H1 (cell line): ENCODE data around the gene OBP2B. TPM values are rescaled to one million over a fixed set of nuclear protein-coding genes. Genes with fewer than 3 reads are reported as not detected.

ENCODE experiments used
- CTCF ChIA-PET: fragments of 300-600 bp; sonication (Branson Sonifier 250); formaldehyde crosslinking; loops from one replicate; lab custom pipeline; 2021; ENCODE audit not compliant: partially characterized antibody; lab: Charles Lee
- POLR2A ChIA-PET: fragments of 300-600 bp; sonication (Branson Sonifier 250); formaldehyde crosslinking; loops from one replicate; lab custom pipeline; 2021; ENCODE audit warnings: inconsistent platforms; ENCODE audit not compliant: partially characterized antibody; lab: Charles Lee
- DNase-seq, 2 experiments: peaks; one replicate each; pipeline versions ENCODE4 v3.0.0 to v3.0.0-alpha.2; 2010 to 2022; ENCODE audit warnings: low spot score in 2 of 2, low read depth in 1 of 2, mixed read lengths in 1 of 2
- FAIRE-seq: peaks from 2 replicates; lab custom pipeline; 2011; peaks lifted over from hg19 to GRCh38; lab: Jason Lieb, UNC
- H2AFZ ChIP-seq: 2 replicates; pipeline ENCODE4 v1.8.1; 2012; ENCODE audit warnings: low read length, inconsistent platforms
- H2AK5ac ChIP-seq: 2 replicates; pipeline ENCODE4 v1.6.1; 2013; ENCODE audit warnings: low read depth, low read length
- H2BK120ac ChIP-seq: replicated peaks from 2 replicates; pipeline ENCODE3; 2013; ENCODE audit warnings: low read depth, low read length, inconsistent platforms
- H2BK12ac ChIP-seq: 2 replicates; pipeline ENCODE4 v1.6.1; 2013; ENCODE audit warnings: low read depth, low read length
- H2BK15ac ChIP-seq: 2 replicates; pipeline ENCODE4 v1.6.1; 2013; ENCODE audit warnings: low read length
- H2BK20ac ChIP-seq: 2 replicates; pipeline ENCODE4 v1.6.1; 2013; ENCODE audit warnings: low read length
- H2BK5ac ChIP-seq: 2 replicates; pipeline ENCODE4 v1.6.1; 2013; ENCODE audit warnings: low read depth, low read length
- H3K14ac ChIP-seq: 2 replicates; pipeline ENCODE4 v1.6.1; 2013; ENCODE audit warnings: inconsistent platforms; ENCODE audit not compliant: insufficient read length
- H3K18ac ChIP-seq: 2 replicates; pipeline ENCODE4 v1.6.1; 2013; ENCODE audit warnings: low read length; ENCODE audit errors: extremely low read depth
- H3K23ac ChIP-seq: 2 replicates; pipeline ENCODE4 v1.6.1; 2013; ENCODE audit warnings: inconsistent platforms; ENCODE audit not compliant: insufficient read length
- H3K23me2 ChIP-seq: 2 replicates; pipeline ENCODE4 v1.6.1; 2013; ENCODE audit warnings: low read depth, low read length
- H3K27ac ChIP-seq: 2 replicates; pipeline ENCODE4 v1.6.1; 2011; ENCODE audit warnings: low read depth, low read length, inconsistent platforms
- H3K27me3 ChIP-seq, 4 experiments: replicated peaks in 1 of 4; 1 replicate in 1 of 4; 2 replicates in 3 of 4; pipeline versions ENCODE4 v1.6.1 to v1.8.1; 2011 to 2013; ENCODE audit warnings: low read length in 3 of 4, mild to moderate bottlenecking in 3 of 4, inconsistent platforms in 2 of 4, mixed read lengths in 2 of 4, moderate library complexity in 1 of 4; ENCODE audit not compliant: control insufficient read depth in 3 of 4, insufficient read depth in 3 of 4; ENCODE audit errors: extremely low read depth in 1 of 4
- H3K36me3 ChIP-seq, 4 experiments: 2 replicates each; pipeline versions ENCODE4 v1.6.1 to v1.8.1; 2011 to 2013; ENCODE audit warnings: mild to moderate bottlenecking in 4 of 4, low read length in 3 of 4, moderate library complexity in 2 of 4, control low read depth in 1 of 4, inconsistent platforms in 1 of 4; ENCODE audit not compliant: insufficient read depth in 4 of 4, control insufficient read depth in 2 of 4
- H3K4ac ChIP-seq: replicated peaks from 2 replicates; pipeline ENCODE3; 2013; ENCODE audit warnings: low read length, low read depth, mixed read lengths, inconsistent platforms; ENCODE audit not compliant: insufficient read length
- H3K4me1 ChIP-seq, 4 experiments: replicated peaks in 1 of 4; 1 replicate in 1 of 4; 2 replicates in 3 of 4; pipeline versions ENCODE4 v1.6.1 to v1.8.1; 2011 to 2013; ENCODE audit warnings: low read length in 3 of 4, inconsistent platforms in 2 of 4, mixed read lengths in 1 of 4; ENCODE audit not compliant: insufficient read depth in 4 of 4, control insufficient read depth in 3 of 4
- H3K4me2 ChIP-seq, 2 experiments: 2 replicates each; pipeline versions ENCODE4 v1.6.1 to v1.8.1; 2011 to 2013; ENCODE audit warnings: low read depth in 2 of 2, low read length in 2 of 2, control low read depth in 1 of 2, inconsistent platforms in 1 of 2, mild to moderate bottlenecking in 1 of 2; ENCODE audit not compliant: insufficient read depth in 1 of 2
- H3K4me3 ChIP-seq, 4 experiments: fragments of 200-600, 300-600 bp in 1 of 4; sonication (generic), shearing (Covaris generic), sonication (Bioruptor Twin) in 1 of 4; 2 replicates each; pipeline versions ENCODE4 v1.5.1 to v1.8.1; 2011 to 2016; ENCODE audit warnings: low read length in 4 of 4, low read depth in 3 of 4, control low read depth in 2 of 4, inconsistent platforms in 2 of 4, mild to moderate bottlenecking in 2 of 4, mixed read lengths in 1 of 4, moderate library complexity in 1 of 4; ENCODE audit not compliant: insufficient read depth in 2 of 4; ENCODE audit errors: extremely low read depth in 1 of 4
- H3K56ac ChIP-seq: replicated peaks from 2 replicates; pipeline ENCODE3; 2013; ENCODE audit warnings: low read depth, mild to moderate bottlenecking, mixed read lengths, low read length, inconsistent platforms; ENCODE audit not compliant: insufficient read length
- H3K79me1 ChIP-seq: 2 replicates; pipeline ENCODE4 v1.6.1; 2013; ENCODE audit warnings: low read depth, low read length, control low read depth
- H3K79me2 ChIP-seq, 2 experiments: 2 replicates each; pipeline versions ENCODE4 v1.6.1 to v1.8.1; 2012 to 2013; ENCODE audit warnings: low read length in 2 of 2, mild to moderate bottlenecking in 2 of 2, inconsistent platforms in 1 of 2; ENCODE audit not compliant: insufficient read depth in 2 of 2, control insufficient read depth in 1 of 2
- H3K9ac ChIP-seq, 4 experiments: replicated peaks in 1 of 4; 1 replicate in 1 of 4; 2 replicates in 3 of 4; pipeline versions ENCODE4 v1.6.1 to v1.8.1; 2011 to 2013; ENCODE audit warnings: low read depth in 3 of 4, low read length in 3 of 4, control low read depth in 2 of 4, mild to moderate bottlenecking in 2 of 4, moderate library complexity in 2 of 4, inconsistent platforms in 1 of 4; ENCODE audit errors: extremely low read depth in 1 of 4
- H3K9me3 ChIP-seq, 2 experiments: 2 replicates each; pipeline versions ENCODE4 v1.6.1 to v1.8.1; 2012 to 2013; ENCODE audit warnings: mild to moderate bottlenecking in 2 of 2, moderate library complexity in 2 of 2, control low read depth in 1 of 2, inconsistent platforms in 1 of 2, low read depth in 1 of 2, low read length in 1 of 2, mixed read lengths in 1 of 2; ENCODE audit not compliant: insufficient read depth in 2 of 2
- H4K20me1 ChIP-seq, 2 experiments: replicated peaks in 1 of 2; 2 replicates each; pipeline versions ENCODE3 to v1.8.1; 2011 to 2013; ENCODE audit warnings: inconsistent platforms in 2 of 2, low read length in 2 of 2, mild to moderate bottlenecking in 1 of 2; ENCODE audit not compliant: insufficient read depth in 2 of 2, control insufficient read depth in 1 of 2
- H4K5ac ChIP-seq: 2 replicates; pipeline ENCODE4 v1.6.1; 2013; ENCODE audit warnings: low read length, low read depth, mixed read lengths, inconsistent platforms; ENCODE audit not compliant: insufficient read length
- H4K8ac ChIP-seq: 2 replicates; pipeline ENCODE4 v1.8.0; 2013; ENCODE audit warnings: mild to moderate bottlenecking, moderate library complexity, low read length, inconsistent platforms; ENCODE audit not compliant: insufficient read depth; ENCODE audit errors: extremely low read depth
- H4K91ac ChIP-seq: replicated peaks from 2 replicates; pipeline ENCODE3; 2013; ENCODE audit warnings: low read length, mixed read lengths, inconsistent platforms; ENCODE audit not compliant: insufficient read length
- CBX8 ChIP-seq: fragments of 300-800, 300-1000 bp; sonication (generic); IDR thresholded peaks from 2 replicates; pipeline ENCODE4 v1.7.1; 2016; ENCODE audit warnings: low read depth, low read length, borderline replicate concordance
- CTBP2 ChIP-seq: IDR thresholded peaks from 2 replicates; pipeline ENCODE4 v1.7.0; 2011; ENCODE audit warnings: borderline replicate concordance, mild to moderate bottlenecking, moderate library complexity, mixed read lengths, low read length; ENCODE audit not compliant: insufficient read depth, insufficient read length
- E2F6 ChIP-seq: IDR thresholded peaks from 2 replicates; pipeline ENCODE4 v1.6.1; 2012; ENCODE audit warnings: inconsistent platforms
- FOSL1 ChIP-seq: IDR thresholded peaks from 2 replicates; pipeline ENCODE4 v1.6.1; 2011; ENCODE audit warnings: mild to moderate bottlenecking, low read depth, low read length, moderate library complexity; ENCODE audit not compliant: insufficient read depth
- GTF2F1 ChIP-seq: IDR thresholded peaks from 2 replicates; pipeline ENCODE4 v1.6.1; 2012; ENCODE audit warnings: low read depth, low read length, improper control_type of control experiment, borderline replicate concordance
- JUND ChIP-seq: IDR thresholded peaks from 2 replicates; pipeline ENCODE4 v1.6.1; 2011; ENCODE audit warnings: mild to moderate bottlenecking, improper control_type of control experiment, low read length
- MAFK ChIP-seq: IDR thresholded peaks from 2 replicates; pipeline ENCODE4 v1.6.1; 2012; ENCODE audit warnings: low read depth, mild to moderate bottlenecking, improper control_type of control experiment, low read length
- NRF1 ChIP-seq: IDR thresholded peaks from 2 replicates; pipeline ENCODE4 v1.6.1; 2011; ENCODE audit warnings: mild to moderate bottlenecking, low read depth, low read length, improper control_type of control experiment
- POLR2AphosphoS5 ChIP-seq: IDR thresholded peaks from 2 replicates; pipeline ENCODE4 v1.6.1; 2011; ENCODE audit warnings: low read depth, low read length
- SAP30 ChIP-seq: fragments of 300-600 bp; sonication (generic); IDR thresholded peaks from 2 replicates; pipeline ENCODE4 v1.7.1; 2012; ENCODE audit warnings: low read length, moderate library complexity, mild to moderate bottlenecking, inconsistent platforms; ENCODE audit not compliant: insufficient read depth, insufficient replicate concordance
- SRF ChIP-seq: IDR thresholded peaks from 2 replicates; pipeline ENCODE4 v1.6.1; 2011; ENCODE audit warnings: mild to moderate bottlenecking, low read depth, low read length, moderate library complexity
- YY1 ChIP-seq: IDR thresholded peaks from 2 replicates; pipeline ENCODE4 v1.6.1; 2011; ENCODE audit warnings: low read depth, mild to moderate bottlenecking, low read length
- WGBS, 2 experiments: shearing (Covaris generic) in 1 of 2; methylation state at CpG; one replicate each; pipeline versions ENCODE4 v1.1.6 to v1.1.7; 2013 to 2015; ENCODE audit warnings: low lambda C conversion rate in 2 of 2, mixed read lengths in 2 of 2, inconsistent platforms in 1 of 2, low coverage in 1 of 2, missing lambda C conversion rate in 1 of 2; ENCODE audit not compliant: insufficient replicate concordance in 2 of 2, insufficient coverage in 1 of 2, insufficient read length in 1 of 2; ENCODE audit errors: extremely low coverage in 1 of 2, missing lambda C conversion rate in 1 of 2; 5-methylcytosine and 5-hydroxymethylcytosine counted together
- polyA plus RNA-seq, 7 experiments: library from polyadenylated mRNA; depleted of rRNA in 3 of 7; stranded (reverse) in 5 of 7; unstranded in 2 of 7; fragments of >200 nt in 5 of 7; fragments of 200-250 nt in 2 of 7; gene quantifications; 1 replicate in 5 of 7; 2 replicates in 1 of 7; 4 replicates in 1 of 7; pipeline versions ENCODE4 v1.2.1 to v1.2.3, GENCODE V29; 2011 to 2013; ENCODE audit warnings: missing spikeins in 2 of 7, mixed read lengths in 2 of 7
- total RNA-seq: library from RNA; stranded (reverse); fragmentation: NEBNext Ultra II Directional; extraction: Animal tissue kit (Norgen Biotek cat#: 25700); gene quantifications from 2 replicates; pipeline ENCODE4 v1.2.1, GENCODE V29; 2021

The OBP2B gene
- total and polyA plus RNA-seq, 2 of the 8 experiments (the other 6 are each of a cell fraction or from before 2014, with no cell fraction given), result not detected

GRCh38 chr9:133167096-133167730, 41.8 kb downstream of the OBP2B start:
- peaks cover 0 to 4% of the 10 kb centered on the region in 2 experiments for H4K20me1 ChIP-seq
- POLR2A ChIA-PET, result interaction anchor here (1.5 kb wide), 1 partner anchor 136 kb away, joined by 4 read pairs; the partner anchor contains the start of gene GTF3C5
- CTCF ChIA-PET, result interaction anchor here (0.7 to 1.8 kb wide), 7 partner anchors 8 to 319 kb away, joined by 3 to 7 read pairs (median 6); no protein-coding TSS in a partner anchor

More at GRCh38 chr9:133167096-133167730, 41.8 kb downstream of the OBP2B start:
- Histone ChIP-seq H3K18ac (no peak overlapping the region), H3K56ac (no peak overlapping the region), H3K23me2 (peaks cover 7% of the 10 kb centered on the region; the same call in 1 of the 2 replicates), H3K4me1 (peaks cover 0 to 3% (median 0%) of the 10 kb centered on the region in 4 experiments; a peak in 2 of 7 replicates), H4K5ac (no peak overlapping the region), H3K27me3 (peaks cover 2 to 25% (median 15%) of the 10 kb centered on the region in 4 experiments), H2AK5ac (no peak overlapping the region), H2BK5ac (no peak overlapping the region), H2BK15ac (no peak overlapping the region), H3K4me2 (no peak overlapping the region), H2BK12ac (no peak overlapping the region), H3K9me3 (no peaks in the 10 kb centered on the region), H2AFZ (no peak overlapping the region), H3K79me2 (no peaks in the 10 kb centered on the region), H3K23ac (no peak overlapping the region), H2BK20ac (no peak overlapping the region), H2BK120ac (no peak overlapping the region), H3K14ac (no peak overlapping the region), H3K9ac (no peak overlapping the region), H3K4me3 (no peak overlapping the region), H4K8ac (no peak overlapping the region), H3K36me3 (no peaks in the 10 kb centered on the region), H4K91ac (no peak overlapping the region), H3K4ac (no peak overlapping the region), H3K79me1 (no peaks in the 10 kb centered on the region), H3K27ac (no peak overlapping the region)
- WGBS, 2 experiments, result 87% methylated on average over 3 of the region's 3 CpGs; no CpG with 5 or more reads in 1 of the 2 experiments
- FAIRE-seq (no peak), DNase-seq (no peak)
- no peak for TF ChIP-seq SAP30
- TF ChIP-seq CBX8, result no peak
- no peak for TF ChIP-seq FOSL1
- TF ChIP-seq CTBP2, result no peak
- no peak for TF ChIP-seq JUND
- no peak for TF ChIP-seq E2F6
- no peak for TF ChIP-seq GTF2F1
- no peak for TF ChIP-seq SRF
- TF ChIP-seq POLR2AphosphoS5, result no peak
- TF ChIP-seq MAFK, result no peak
- no peak for TF ChIP-seq YY1
- no peak for TF ChIP-seq NRF1
